BJ (cell line): ENCODE results near the gene CAMK2D. TPM values are rescaled to one million over a fixed set of nuclear protein-coding genes. Genes with fewer than 3 reads are reported as not detected.
"Not testable (repeated sequence)": the region's sequence is repeated elsewhere in the genome, so short reads cannot be mapped to it uniquely, and the experiment has no call there.

Source experiments
- CTCF ChIA-PET: fragments of 350-600 bp; formaldehyde crosslinking; extraction: SDS; loops from one replicate; lab custom pipeline; 2021; ENCODE audit warnings: antibody characterized with exemption, inconsistent platforms; lab: Yijun Ruan, JAX
- POLR2A ChIA-PET: fragments of 300-600 bp; sonication (Branson Sonifier 250); formaldehyde crosslinking; extraction: SDS; loops from one replicate; lab custom pipeline; 2021; ENCODE audit warnings: antibody characterized with exemption; lab: Charles Lee
- DNase-seq: peaks from one replicate; pipeline ENCODE4 v3.0.0-alpha.2; 2011; ENCODE audit warnings: low read depth
- H3K27me3 ChIP-seq: 2 replicates; pipeline ENCODE4 v1.6.0; 2011; ENCODE audit warnings: low read length; ENCODE audit not compliant: control insufficient read depth, insufficient read depth
- H3K36me3 ChIP-seq: 2 replicates; pipeline ENCODE4 v1.5.1; 2011; ENCODE audit warnings: low read length; ENCODE audit not compliant: control insufficient read depth, insufficient read depth
- H3K4me3 ChIP-seq: 2 replicates; pipeline ENCODE4 v1.5.1; 2011; ENCODE audit warnings: low read depth, mild to moderate bottlenecking, control low read depth, low read length
- CTCF ChIP-seq: IDR thresholded peaks from 2 replicates; pipeline ENCODE4 v1.5.1; 2011; ENCODE audit warnings: low read depth, mild to moderate bottlenecking, control low read depth, inconsistent platforms, low read length, moderate library complexity; ENCODE audit not compliant: insufficient read depth
- polyA plus RNA-seq: library from polyadenylated mRNA; depleted of rRNA; stranded (reverse); fragments of >200 nt; gene quantifications from 2 replicates; pipeline ENCODE4 v1.2.3, GENCODE V29; 2011

The CAMK2D gene
- polyA plus RNA-seq, 1 experiment = 41.8 TPM

- CTCF ChIA-PET = no interaction called here
- no peaks in the 10 kb centered on the region for H3K27me3 ChIP-seq
- no peak for TF ChIP-seq CTCF
- no peak for DNase-seq
- no peaks in the 10 kb centered on the region for H3K36me3 ChIP-seq
- POLR2A ChIA-PET = no interaction called here
- H3K4me3 ChIP-seq = no peak overlapping the region
These were observed 54.5 kb downstream of the CAMK2D start for GRCh38 chr4:113707048-113707447.

- H3K4me3 ChIP-seq, CTCF ChIA-PET, H3K27me3 ChIP-seq, H3K36me3 ChIP-seq, POLR2A ChIA-PET, DNase-seq: not testable (repeated sequence)
These were observed 56.4 kb downstream of the CAMK2D start for GRCh38 chr4:113705097-113705496.

- H3K27me3 ChIP-seq, H3K4me3 ChIP-seq, POLR2A ChIA-PET, H3K36me3 ChIP-seq, DNase-seq: not testable (repeated sequence)
- CTCF ChIA-PET = interaction anchor here (1.2 kb wide), 1 partner anchor 155 kb away, joined by 4 read pairs; no protein-coding TSS in a partner anchor
These were observed 58.9 kb downstream of the CAMK2D start for GRCh38 chr4:113702596-113702995.

- no peaks in the 10 kb centered on the region for H3K36me3 ChIP-seq
- no peak for TF ChIP-seq CTCF
- CTCF ChIA-PET = interaction anchor here (1.6 kb wide), 1 partner anchor 10 kb away, joined by 8 read pairs; no protein-coding TSS in a partner anchor
These were observed 60.4 kb downstream of the CAMK2D start for GRCh38 chr4:113701169-113701568.

GRCh38 chr4:113700602-113701150 is 60.9 kb downstream of the CAMK2D start:
- Histone ChIP-seq H3K4me3 (no peak overlapping the region), H3K36me3 (no peaks in the 10 kb centered on the region), H3K27me3 (no peaks in the 10 kb centered on the region)
- no peak for DNase-seq
- CTCF ChIA-PET = interaction anchor here (0.8 to 1.6 kb wide), 3 partner anchors 10 to 683 kb away, joined by 3 to 8 read pairs (median 3); no protein-coding TSS in a partner anchor
- POLR2A ChIA-PET = no interaction called here
- TF ChIP-seq CTCF = no peak

More at GRCh38 chr4:113701169-113701568, 60.4 kb downstream of the CAMK2D start:
- Histone ChIP-seq H3K4me3 (no peak overlapping the region), H3K27me3 (no peaks in the 10 kb centered on the region)
- no peak for DNase-seq
- POLR2A ChIA-PET = no interaction called here

- ChIA-PET POLR2A (no interaction called here), CTCF (interaction anchor here (0.8 to 0.9 kb wide), 2 partner anchors 121 to 684 kb away, joined by 3 read pairs; no protein-coding TSS in a partner anchor)
- Histone ChIP-seq H3K27me3 (no peaks in the 10 kb centered on the region), H3K4me3 (no peak overlapping the region), H3K36me3 (no peaks in the 10 kb centered on the region)
- TF ChIP-seq CTCF = no peak
- no peak for DNase-seq
These were observed 61.8 kb downstream of the CAMK2D start for GRCh38 chr4:113699772-113700171.
